ENCODE results near the gene NSUN7. TPM values are rescaled to one million over a fixed set of nuclear protein-coding genes. Genes with fewer than 3 reads are reported as not detected.

The NSUN7 gene
- total RNA-seq, 4 donors from 2014 or later: 2.1 to 8.7 (median 2.9) TPM

DNA sequence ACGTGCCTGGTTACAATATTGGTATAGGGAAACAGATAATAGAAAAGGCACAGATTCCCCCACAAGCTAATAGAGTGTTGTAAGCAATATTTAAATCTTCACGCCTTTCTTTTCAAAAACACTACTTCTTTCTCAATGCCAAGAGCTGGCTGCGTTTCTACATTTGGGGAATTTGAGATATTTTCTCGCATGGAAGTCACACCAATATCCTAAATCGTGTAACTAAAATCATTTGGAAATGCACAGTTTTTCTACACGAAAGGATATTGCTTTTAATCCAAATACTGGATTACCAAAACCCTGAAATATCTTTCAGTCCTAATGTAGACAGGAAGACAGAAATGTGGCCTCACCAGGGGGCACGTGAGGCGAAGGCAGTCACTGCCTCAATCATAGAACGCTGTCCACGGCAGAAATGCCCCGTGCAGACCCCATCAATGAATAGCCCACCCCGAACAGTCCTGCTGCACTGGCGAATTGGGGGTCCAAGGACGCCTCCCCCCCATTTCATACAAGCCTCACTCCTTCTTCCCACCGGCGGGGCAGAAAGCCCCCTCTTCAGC, 106.6 kb downstream of the NSUN7 start:
- WGBS, 2 donors (ENCODE audit: low coverage in 1 of 2): 60 to 74% methylated on average over 11 of the region's 16 CpGs
- ATAC-seq: peak; percentile 10
- H3K27ac ChIP-seq: no peak overlapping the region
- no peaks in the 10 kb centered on the region for H3K9me3 ChIP-seq
- no peaks in the 10 kb centered on the region for H3K27me3 ChIP-seq
- TF ChIP-seq POLR2AphosphoS5 (IDR thresholded peaks at IDR 0.05) (no peak), POLR2A (IDR thresholded peaks at IDR 0.05) (no peak), EP300 (IDR thresholded peaks at IDR 0.05) (no peak), CTCF (IDR thresholded peaks at IDR 0.05) (no peak)
- H3K36me3 ChIP-seq: peaks cover 0 to 16% of the 10 kb centered on the region in 2 donors
- H3K4me1 ChIP-seq: peaks cover 0 to 20% (median 0%) of the 10 kb centered on the region in 3 donors
- H3K4me3 ChIP-seq: peak overlapping the region in 1 of 2 donors; percentile 46

GRCh38 chr4:40856840-40857362, 107.1 kb downstream of the NSUN7 start:
- WGBS, 2 donors (ENCODE audit: low coverage in 1 of 2): 0% methylated on average over 1 of the region's 51 CpGs; no CpG with 5 or more reads in 1 of the 2 donors

DNA sequence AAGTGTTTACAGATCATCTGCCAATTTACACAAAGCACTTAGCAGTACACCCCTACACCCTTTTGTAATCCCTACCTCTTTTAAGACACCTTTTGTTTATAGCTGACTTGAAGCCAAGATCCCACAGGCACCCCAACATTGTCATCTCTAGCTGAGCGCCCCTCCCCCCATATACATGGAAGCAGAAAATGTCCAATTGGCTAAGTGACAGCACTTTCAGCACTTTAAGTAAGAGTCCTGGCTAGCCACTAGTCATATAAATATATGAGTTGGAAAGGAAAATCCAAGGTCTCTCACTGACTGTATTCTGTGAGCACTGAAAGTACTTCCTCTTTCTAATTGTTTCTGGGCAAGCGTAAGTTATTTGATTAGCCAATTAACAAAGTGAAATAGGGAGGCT, 108.2 kb downstream of the NSUN7 start:
- Histone ChIP-seq H3K4me3 (no peak overlapping the region), H3K27ac (no peak overlapping the region), H3K9me3 (no peaks in the 10 kb centered on the region), H3K4me1 (peaks cover 0 to 20% (median 0%) of the 10 kb centered on the region in 3 donors), H3K36me3 (peaks cover 0 to 18% of the 10 kb centered on the region in 2 donors), H3K27me3 (no peaks in the 10 kb centered on the region)
- ATAC-seq: no peak
- WGBS, 2 donors (ENCODE audit: low coverage in 1 of 2): 63% methylated on average over 2 of the region's 2 CpGs; no CpG with 5 or more reads in 1 of the 2 donors
- TF ChIP-seq POLR2AphosphoS5 (IDR thresholded peaks at IDR 0.05): no peak
- no peak for TF ChIP-seq EP300 (IDR thresholded peaks at IDR 0.05)
- TF ChIP-seq POLR2A (IDR thresholded peaks at IDR 0.05): no peak
- TF ChIP-seq CTCF (IDR thresholded peaks at IDR 0.05): no peak

More at GRCh38 chr4:40856840-40857362, 107.1 kb downstream of the NSUN7 start:
- TF ChIP-seq POLR2AphosphoS5 (IDR thresholded peaks at IDR 0.05) (no peak), CTCF (IDR thresholded peaks at IDR 0.05) (no peak), POLR2A (IDR thresholded peaks at IDR 0.05) (no peak), EP300 (IDR thresholded peaks at IDR 0.05) (no peak)
- H3K27me3 ChIP-seq: no peaks in the 10 kb centered on the region
- peak overlapping the region in 1 of 2 donors; percentile 46 for H3K4me3 ChIP-seq
- no peak overlapping the region for H3K27ac ChIP-seq
- H3K9me3 ChIP-seq: no peaks in the 10 kb centered on the region
- H3K36me3 ChIP-seq: peaks cover 0 to 16% of the 10 kb centered on the region in 2 donors
- peaks cover 0 to 20% (median 0%) of the 10 kb centered on the region in 3 donors for H3K4me1 ChIP-seq
- ATAC-seq: peak; percentile 88

DNA sequence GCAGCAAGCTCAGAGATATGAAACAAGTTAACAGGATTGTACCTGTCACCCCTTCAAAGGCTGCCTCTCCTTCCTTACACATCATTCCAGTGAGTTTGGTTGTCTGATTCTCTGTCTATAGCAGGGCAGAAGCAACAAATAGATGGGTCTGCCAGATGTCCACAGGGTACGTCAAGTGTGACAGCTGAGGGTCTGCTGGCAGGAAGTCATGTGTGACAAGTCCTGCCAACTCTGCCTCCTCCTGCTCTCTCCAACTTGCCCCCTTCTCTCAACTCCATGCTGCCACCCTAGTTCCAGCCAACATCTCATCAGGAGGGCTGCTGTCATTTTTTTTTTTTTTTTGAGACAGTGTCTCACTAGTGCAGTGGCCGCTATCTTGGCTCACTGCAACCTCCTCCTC, 109.2 kb downstream of the NSUN7 start:
- TF ChIP-seq EP300 (IDR thresholded peaks at IDR 0.05) (no peak), CTCF (IDR thresholded peaks at IDR 0.05) (no peak), POLR2A (IDR thresholded peaks at IDR 0.05) (no peak)
- H3K4me3 ChIP-seq: no peak overlapping the region
- H3K27me3 ChIP-seq: no peaks in the 10 kb centered on the region
- H3K27ac ChIP-seq: no peak overlapping the region
- peaks cover 0 to 23% of the 10 kb centered on the region in 2 donors for H3K36me3 ChIP-seq
- WGBS, 2 donors (ENCODE audit: low coverage in 1 of 2): 100% methylated on average over 1 of the region's 2 CpGs
- no peaks in the 10 kb centered on the region for H3K9me3 ChIP-seq
- ATAC-seq: no peak
- peaks cover 0 to 20% (median 0%) of the 10 kb centered on the region in 3 donors for H3K4me1 ChIP-seq

Small RNAs within 50 kb of the gene (small RNA-seq; reads per million reads assigned to genes)
- 0 reads per million in 4 donors for gene RF00019

Other genes starting within 250 kb of the NSUN7 start
- gene RBM47, start 120.1 kb upstream of the NSUN7 start, total RNA-seq: 10 to 100 TPM in 3 of 4 donors, 1 to 10 TPM in 1; 9.1 to 36.9 (median 26.4) TPM

Data from gastroesophageal sphincter (tissue), 4 donors.